Measurements from ENCODE around the gene STXBP5L. TPM values are rescaled to one million over a fixed set of nuclear protein-coding genes. Genes with fewer than 3 reads are reported as not detected.

STXBP5L gene
- total RNA-seq, 2 experiments from 2014 or later = 2.7 to 10.5 TPM

GRCh38 chr3:120864541-120864940, 43.5 kb upstream of the STXBP5L start:
- Histone ChIP-seq H3K4me1 (ENCODE audit: insufficient read depth, low read length, poor library complexity, severe bottlenecking) (no peaks in the 10 kb centered on the region), H2AFZ (ENCODE audit: low read length) (no peak overlapping the region), H3K79me2 (ENCODE audit: insufficient read depth, low read depth, low read length) (no peaks in the 10 kb centered on the region), H3K4me2 (ENCODE audit: low read length) (no peak overlapping the region), H3K36me3 (ENCODE audit: insufficient read depth, low read length) (no peaks in the 10 kb centered on the region), H3K9me2 (ENCODE audit: insufficient read depth, low read length) (no peaks in the 10 kb centered on the region), H4K20me1 (ENCODE audit: insufficient read depth, low read length) (no peaks in the 10 kb centered on the region), H3K9me3 (ENCODE audit: low read length) (no peaks in the 10 kb centered on the region), H3K27ac (ENCODE audit: low read depth, low read length, poor library complexity, severe bottlenecking) (no peak overlapping the region), H3K4me3 (ENCODE audit: low read depth, low read length, poor library complexity, severe bottlenecking) (no peak overlapping the region)
- intact Hi-C loops (cut with micrococcal nuclease; ENCODE audit: unreplicated experiment) = no loop called here
- no peak for DNase-seq (ENCODE audit: low spot score)
- no TSS peak for BruUV-seq (replicated peaks)
- POLR2A ChIA-PET = interaction anchor here (0.6 kb wide), 1 partner anchor 561 kb away, joined by 4 read pairs; no protein-coding TSS in a partner anchor
- CTCF ChIA-PET (ENCODE audit: unreplicated experiment) = no interaction called here
- TF ChIP-seq CTCF (conservative IDR thresholded peaks at IDR 0.05; ENCODE audit: low read length) (no peak), EZH2phosphoT487 (IDR thresholded peaks at IDR 0.05; ENCODE audit: borderline replicate concordance, low read depth, low read length) (no peak)

GRCh38 chr3:120875507-120875906, 32.5 kb upstream of the STXBP5L start:
- ChIA-PET POLR2A (interaction anchor here (0.8 kb wide), 1 partner anchor 17 kb away, joined by 3 read pairs; no protein-coding TSS in a partner anchor), CTCF (ENCODE audit: unreplicated experiment) (no interaction called here)
- Histone ChIP-seq H3K4me2 (ENCODE audit: low read length) (no peak overlapping the region), H2AFZ (ENCODE audit: low read length) (no peak overlapping the region), H3K9me3 (ENCODE audit: low read length) (no peaks in the 10 kb centered on the region), H3K4me3 (ENCODE audit: low read depth, low read length, poor library complexity, severe bottlenecking) (no peak overlapping the region), H3K36me3 (ENCODE audit: insufficient read depth, low read length) (no peaks in the 10 kb centered on the region), H4K20me1 (ENCODE audit: insufficient read depth, low read length) (no peaks in the 10 kb centered on the region), H3K27ac (ENCODE audit: low read depth, low read length, poor library complexity, severe bottlenecking) (no peak overlapping the region), H3K79me2 (ENCODE audit: insufficient read depth, low read depth, low read length) (no peaks in the 10 kb centered on the region), H3K9me2 (ENCODE audit: insufficient read depth, low read length) (no peaks in the 10 kb centered on the region), H3K4me1 (ENCODE audit: insufficient read depth, low read length, poor library complexity, severe bottlenecking) (no peaks in the 10 kb centered on the region)
- TF ChIP-seq CTCF (conservative IDR thresholded peaks at IDR 0.05; ENCODE audit: low read length) = no peak
- no peak for TF ChIP-seq EZH2phosphoT487 (IDR thresholded peaks at IDR 0.05; ENCODE audit: borderline replicate concordance, low read depth, low read length)
- intact Hi-C loops (cut with micrococcal nuclease; ENCODE audit: unreplicated experiment) = no loop called here
- BruUV-seq (replicated peaks) = no TSS peak
- DNase-seq (ENCODE audit: low spot score) = no peak

- Histone ChIP-seq H2AFZ (ENCODE audit: low read length) (no peak overlapping the region), H3K27ac (ENCODE audit: low read depth, low read length, poor library complexity, severe bottlenecking) (no peak overlapping the region), H3K9me3 (ENCODE audit: low read length) (no peaks in the 10 kb centered on the region), H3K4me3 (ENCODE audit: low read depth, low read length, poor library complexity, severe bottlenecking) (no peak overlapping the region), H4K20me1 (ENCODE audit: insufficient read depth, low read length) (no peaks in the 10 kb centered on the region), H3K4me1 (ENCODE audit: insufficient read depth, low read length, poor library complexity, severe bottlenecking) (no peaks in the 10 kb centered on the region), H3K4me2 (ENCODE audit: low read length) (no peak overlapping the region), H3K79me2 (ENCODE audit: insufficient read depth, low read depth, low read length) (no peaks in the 10 kb centered on the region), H3K36me3 (ENCODE audit: insufficient read depth, low read length) (no peaks in the 10 kb centered on the region), H3K9me2 (ENCODE audit: insufficient read depth, low read length) (no peaks in the 10 kb centered on the region)
- BruUV-seq (replicated peaks) = no TSS peak
- no peak for TF ChIP-seq EZH2phosphoT487 (IDR thresholded peaks at IDR 0.05; ENCODE audit: borderline replicate concordance, low read depth, low read length)
- no peak for TF ChIP-seq CTCF (conservative IDR thresholded peaks at IDR 0.05; ENCODE audit: low read length)
- intact Hi-C loops (cut with micrococcal nuclease; ENCODE audit: unreplicated experiment) = no loop called here
- ChIA-PET CTCF (ENCODE audit: unreplicated experiment) (no interaction called here), POLR2A (interaction anchor here (0.8 kb wide), 1 partner anchor 18 kb away, joined by 3 read pairs; no protein-coding TSS in a partner anchor)
- DNase-seq (ENCODE audit: low spot score) = no peak
These were observed 32.0 kb upstream of the STXBP5L start for GRCh38 chr3:120875989-120876388.

Measured in OCI-LY7 (cell line).